Endometrial microvascular endothelial cells (primary cell): ENCODE results near the gene KRT12. TPM values are rescaled to one million over a fixed set of nuclear protein-coding genes. Genes with fewer than 3 reads are reported as not detected.

ENCODE experiments used
- in situ Hi-C: cut with HindIII; loops from 2 replicates; pipeline ENCODE4 v1.10.0; 2017; ENCODE audit warnings: low sequenced_read_pairs, low pct_unique_long_range_greater_than_20kb; ENCODE audit errors: inconsistent ontology term
- total RNA-seq: library from RNA; depleted of rRNA; stranded (reverse); fragments of >200 nt; gene quantifications from one replicate; pipeline ENCODE4 v1.2.3, GENCODE V29; 2015; ENCODE audit errors: inconsistent ontology term

KRT12 gene
- not detected for total RNA-seq

DNA sequence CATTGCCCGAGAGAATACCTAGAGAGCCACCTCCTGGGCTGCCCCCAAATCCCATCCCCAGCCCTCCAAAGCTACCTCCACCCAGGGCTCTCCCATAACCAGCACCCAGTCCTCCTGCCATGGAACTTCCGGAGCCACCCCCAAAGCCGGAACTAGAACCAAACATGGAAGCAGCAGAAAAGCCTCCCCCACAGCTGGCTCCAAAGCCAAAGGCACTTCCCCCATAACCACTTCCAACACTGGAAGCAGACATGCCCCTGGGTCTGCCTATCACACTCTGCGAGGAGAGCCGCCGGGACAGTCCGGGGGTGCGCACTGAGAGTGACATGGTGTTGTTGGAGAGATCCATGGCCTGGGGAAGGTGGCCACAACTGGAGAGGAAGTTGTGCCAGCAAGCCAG lies at the start of gene KRT12:
KRT12 (minus strand) TSS at position 386 of the 400 bp plus-strand sequence; CDS start at position 349, 37 bp downstream.
- in situ Hi-C loops, result no loop called here

DNA sequence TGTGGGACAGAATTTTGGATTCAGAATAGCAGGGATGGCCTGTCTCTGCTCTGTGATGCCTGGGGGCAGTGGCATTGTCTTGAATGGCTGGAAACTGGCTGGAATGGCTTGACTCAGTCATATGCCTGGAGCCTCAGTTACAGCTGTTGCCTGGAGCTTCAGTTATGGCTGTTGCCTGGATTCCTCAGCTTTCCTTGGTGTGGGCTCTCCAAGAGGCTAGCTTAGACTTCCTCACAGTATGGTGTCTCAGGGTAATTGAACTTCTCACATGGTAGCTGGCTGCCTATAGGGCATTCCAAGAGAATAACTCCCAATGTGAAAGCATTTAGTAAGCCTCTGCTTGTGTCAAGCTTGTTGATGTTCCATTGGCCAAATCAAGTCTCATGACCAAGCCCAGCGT lies 49.3 kb upstream of the KRT12 start:
- in situ Hi-C loops, result no loop called here

DNA sequence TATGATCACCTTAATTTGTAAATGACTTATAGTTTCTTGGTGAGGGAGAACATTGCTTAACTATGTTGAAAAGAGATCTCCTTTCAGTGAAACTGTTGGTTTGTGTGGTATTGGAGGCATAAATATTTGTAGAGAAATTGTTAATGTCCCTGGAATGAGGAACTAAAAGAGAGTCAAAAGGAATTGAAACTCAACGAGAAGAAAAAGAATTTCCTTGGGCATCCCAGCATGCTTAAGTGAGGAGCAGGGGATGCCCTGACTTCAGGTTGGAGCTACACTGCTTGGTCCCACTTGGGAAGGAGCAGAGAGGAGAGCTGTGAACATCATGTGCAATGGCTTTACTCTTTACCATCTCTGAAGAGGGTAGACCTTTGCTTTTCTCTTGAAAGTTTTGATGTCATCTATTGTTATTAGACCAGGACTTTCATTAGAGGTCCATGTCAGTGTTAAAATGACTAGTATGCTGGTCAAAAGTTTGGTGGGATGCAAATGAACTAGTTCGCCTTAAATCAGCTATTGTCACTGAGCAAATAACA lies 48.8 kb upstream of the KRT12 start:
- in situ Hi-C loops, result no loop called here

DNA sequence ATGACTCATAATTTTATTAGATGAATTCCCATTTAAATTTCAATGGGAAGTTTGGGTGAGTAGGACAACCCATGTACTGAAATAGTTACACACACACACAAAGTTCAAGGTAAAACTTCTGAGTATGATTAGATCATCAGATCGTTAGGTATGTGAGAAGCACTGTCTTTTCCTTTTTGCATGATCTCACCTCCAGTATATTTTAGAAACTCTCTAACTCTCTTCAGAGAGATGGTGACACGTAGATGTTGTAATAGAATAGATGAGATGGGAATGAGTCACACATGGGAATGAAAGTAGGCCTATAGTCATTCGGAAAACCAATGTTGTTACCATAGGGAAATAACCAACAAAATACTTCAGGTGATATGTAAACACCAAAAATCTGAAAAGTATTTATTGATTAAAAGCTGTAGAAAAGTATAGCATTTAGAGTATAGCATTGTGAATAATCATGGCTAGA lies 48.2 kb upstream of the KRT12 start:
- in situ Hi-C loops, result no loop called here

DNA sequence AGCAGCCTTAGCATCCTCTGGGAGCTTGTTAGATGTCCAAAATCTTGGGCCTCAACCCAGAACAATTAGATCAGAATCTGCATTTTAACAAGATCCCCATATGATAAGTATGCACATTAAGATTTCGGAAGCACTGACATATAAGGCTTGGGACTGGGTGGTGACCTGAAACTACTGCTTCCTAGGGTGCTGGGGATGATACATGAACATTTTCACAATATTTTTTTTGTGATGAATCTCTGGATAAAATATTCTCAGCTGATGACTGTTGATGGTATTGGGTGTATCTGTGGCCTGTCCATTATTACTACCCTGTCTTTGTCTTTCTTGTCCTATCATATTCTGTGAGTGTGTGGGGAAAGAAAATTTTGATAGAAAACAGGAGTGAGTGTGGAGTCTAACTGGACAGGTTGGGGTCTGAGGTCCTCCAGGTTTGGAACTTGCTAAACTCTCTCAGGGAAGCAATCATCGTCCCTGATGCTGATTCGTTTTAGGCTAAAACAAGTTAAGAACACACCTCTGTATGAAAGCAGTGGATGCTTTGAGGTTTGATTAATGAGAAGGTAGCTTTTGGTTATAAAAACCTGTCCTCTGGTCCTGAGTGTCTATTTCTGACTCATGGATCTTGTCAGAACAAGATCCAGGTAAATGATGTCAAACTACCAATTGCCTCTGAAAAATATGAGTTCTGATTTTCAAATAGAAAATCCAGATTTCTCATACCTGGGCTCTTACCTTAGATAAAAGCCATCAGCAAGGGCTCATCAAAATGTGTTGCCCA lies 47.2 kb upstream of the KRT12 start:
- in situ Hi-C loops, result no loop called here

DNA sequence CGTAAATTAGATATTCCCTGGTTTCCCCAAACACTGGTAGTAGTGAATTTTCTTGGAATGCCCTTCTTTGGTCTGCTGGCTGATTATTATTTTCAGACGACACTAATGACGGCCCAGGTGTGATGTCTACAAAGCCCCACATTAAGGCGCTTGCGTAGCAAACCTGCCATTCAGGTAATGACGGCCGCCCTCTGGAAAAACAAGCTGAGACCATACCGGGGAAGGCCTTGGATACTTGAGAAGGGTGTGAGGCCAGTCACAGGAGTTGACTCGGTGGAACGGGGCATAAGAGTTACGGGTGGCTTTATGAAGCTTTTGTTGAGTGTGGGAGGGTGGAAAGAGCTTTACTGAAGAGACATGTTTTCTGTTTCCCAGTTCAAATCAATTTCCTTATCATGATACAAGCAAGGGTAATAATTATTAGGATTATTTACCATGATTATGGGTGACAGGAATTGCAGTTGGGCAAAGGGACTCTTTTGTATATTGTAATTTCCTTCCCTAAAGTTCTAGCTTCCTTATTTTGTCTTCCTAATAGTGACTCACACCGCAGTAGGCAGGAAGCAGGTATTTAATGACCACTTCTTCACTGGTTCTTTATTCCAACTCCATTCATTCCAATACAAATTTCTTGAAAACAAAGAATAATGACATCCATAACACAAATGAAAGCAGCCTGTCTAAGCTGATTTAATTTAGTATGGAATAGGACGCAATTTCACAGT lies 45.6 kb upstream of the KRT12 start:
- in situ Hi-C loops, result no loop called here

DNA sequence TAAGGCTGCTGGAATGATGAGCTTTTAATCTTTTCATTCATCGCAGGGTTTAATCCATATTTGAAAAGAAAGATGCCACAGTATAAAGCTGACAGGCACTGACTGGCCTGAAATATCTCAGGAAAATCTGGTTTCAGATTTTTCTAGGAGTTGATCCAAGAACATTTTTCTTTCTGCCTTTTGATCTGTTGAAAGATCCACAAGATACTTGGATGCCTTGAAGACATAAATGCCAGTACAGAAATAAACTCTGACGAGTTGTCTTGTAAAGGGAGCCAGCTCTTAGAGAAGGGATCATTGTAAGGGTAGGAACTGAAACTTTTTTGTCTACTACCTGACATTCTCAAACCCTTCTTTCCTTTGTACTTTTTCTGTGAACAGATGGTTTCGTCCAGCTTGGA lies 43.4 kb upstream of the KRT12 start:
- in situ Hi-C loops, result no loop called here

DNA sequence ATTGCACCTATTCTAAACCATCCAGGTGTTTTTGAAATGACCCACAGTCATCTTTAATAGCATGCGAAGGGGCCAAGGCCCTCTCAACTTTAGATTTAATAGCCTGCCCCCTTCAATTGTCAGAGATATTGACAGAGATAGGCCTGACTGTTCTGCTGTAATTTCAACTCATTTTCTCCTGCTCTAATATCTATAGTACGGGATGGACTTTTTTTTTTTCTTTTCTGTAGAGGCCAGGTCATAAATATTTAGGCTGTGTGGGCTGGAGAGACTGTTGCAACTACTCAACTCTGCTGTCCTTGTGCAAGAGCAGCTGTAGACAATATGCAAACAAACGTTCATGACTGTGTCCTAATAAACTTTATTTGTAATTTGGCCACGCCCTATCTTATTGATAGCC lies 42.7 kb upstream of the KRT12 start:
- in situ Hi-C loops, result no loop called here

DNA sequence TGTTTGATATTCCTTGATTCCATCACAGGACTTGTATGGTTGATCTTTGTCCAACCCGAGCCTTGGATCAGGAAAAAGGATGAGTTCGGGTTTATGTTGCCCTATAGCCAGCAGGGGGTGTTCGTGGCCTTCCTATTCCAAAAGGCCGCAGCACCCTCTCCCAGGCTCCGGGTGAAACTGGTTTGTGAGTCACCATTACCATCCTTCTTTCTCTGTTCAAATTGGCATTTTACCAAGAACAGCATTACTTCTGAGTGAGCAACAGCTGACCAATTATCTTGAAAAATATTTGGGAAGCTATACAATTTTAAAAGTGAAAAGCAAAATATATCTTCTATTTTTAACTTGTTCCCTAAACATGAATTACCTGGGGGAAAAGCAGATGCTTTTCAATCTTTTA lies 42.3 kb upstream of the KRT12 start:
- in situ Hi-C loops, result no loop called here

DNA sequence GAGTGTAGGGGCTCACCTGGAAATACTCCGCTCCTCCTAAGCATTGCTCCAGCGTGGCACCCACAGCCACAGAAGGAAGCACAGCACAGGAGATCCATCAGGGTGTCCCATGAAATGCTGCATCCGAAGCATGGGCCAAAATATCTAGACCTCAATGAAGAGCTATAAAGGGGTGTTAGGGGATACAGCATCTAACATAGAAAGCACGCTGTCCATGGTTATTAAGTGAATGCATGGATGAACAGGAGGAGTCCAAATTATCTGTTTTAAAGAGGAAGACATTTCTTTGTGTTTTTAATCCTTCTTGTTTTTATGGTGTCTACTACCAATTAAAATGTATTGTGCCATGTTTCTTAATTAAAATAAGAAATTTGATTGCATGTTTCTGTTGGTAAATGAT lies 39.6 kb upstream of the KRT12 start:
- in situ Hi-C loops, result no loop called here

DNA sequence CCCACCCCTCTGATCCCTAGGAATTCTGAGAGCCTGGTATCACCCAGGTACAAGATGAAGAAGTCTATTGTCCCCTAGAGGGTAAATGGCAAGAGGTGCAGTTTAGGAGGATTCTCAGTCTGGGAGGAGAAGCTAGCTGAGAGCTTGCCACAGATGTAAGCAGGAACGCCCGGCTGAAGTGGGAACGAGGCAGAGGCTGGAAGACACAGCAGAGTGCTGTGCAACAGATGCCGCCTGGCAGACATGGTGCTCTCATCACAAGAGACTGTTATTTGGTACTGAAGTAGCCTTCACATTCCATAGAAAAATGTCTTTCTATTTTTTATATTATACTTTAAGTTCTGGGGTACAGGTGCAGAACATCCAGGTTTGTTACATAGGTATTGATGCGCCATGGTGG lies 38.3 kb upstream of the KRT12 start:
- in situ Hi-C loops, result no loop called here

DNA sequence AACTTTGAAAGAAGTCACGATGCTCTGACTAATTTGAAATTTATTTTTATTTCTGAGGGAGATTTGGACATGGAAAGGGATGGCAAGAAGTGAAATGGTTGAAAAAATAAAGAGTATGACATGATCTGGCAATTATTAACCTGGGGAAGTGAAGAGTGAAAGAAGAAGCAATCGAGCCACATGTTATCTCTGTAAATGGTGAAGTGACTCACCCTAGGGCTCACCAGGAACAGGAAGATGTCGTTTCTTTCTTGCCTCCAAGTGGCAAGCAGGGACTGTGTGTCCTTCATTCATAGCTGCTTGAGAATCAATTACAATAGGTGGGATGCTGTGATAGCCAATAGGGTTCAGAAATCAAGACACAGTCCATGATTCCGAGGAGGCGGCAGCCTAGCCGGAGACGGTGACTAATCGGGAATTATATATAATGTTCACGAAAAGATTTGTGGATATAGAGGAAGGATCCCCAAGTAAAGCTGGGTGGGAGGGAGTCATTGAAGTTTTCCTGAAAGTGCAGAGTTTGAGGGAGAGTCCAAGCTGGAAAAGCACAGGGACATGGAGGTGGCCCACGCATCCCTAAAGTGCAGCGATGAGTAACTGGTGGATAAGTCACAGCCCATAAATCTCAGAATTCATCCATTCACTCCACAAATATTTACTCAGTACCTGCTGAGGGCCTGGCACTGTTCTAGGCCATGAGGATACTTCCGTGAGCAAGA lies 36.3 kb upstream of the KRT12 start:
- in situ Hi-C loops, result no loop called here

DNA sequence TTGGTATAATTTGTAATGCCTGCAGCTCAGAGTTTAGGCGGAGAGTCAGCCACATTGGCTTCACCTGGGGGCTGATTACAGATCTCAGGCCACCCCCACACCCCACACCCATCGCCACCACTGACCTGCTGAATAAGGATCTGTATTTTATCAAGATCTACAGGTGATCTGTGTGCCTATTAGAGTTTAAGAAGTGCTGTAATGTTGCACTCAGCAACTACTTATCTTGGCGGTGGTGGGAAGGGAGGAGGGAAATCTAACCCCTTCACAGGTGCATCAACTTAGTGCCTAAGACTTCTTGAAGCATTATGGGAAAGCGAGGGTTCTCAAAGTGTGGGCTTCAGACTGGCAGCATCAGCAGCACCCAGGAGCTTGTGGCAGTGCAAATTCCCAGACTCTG lies 35.5 kb upstream of the KRT12 start:
- in situ Hi-C loops, result no loop called here

DNA sequence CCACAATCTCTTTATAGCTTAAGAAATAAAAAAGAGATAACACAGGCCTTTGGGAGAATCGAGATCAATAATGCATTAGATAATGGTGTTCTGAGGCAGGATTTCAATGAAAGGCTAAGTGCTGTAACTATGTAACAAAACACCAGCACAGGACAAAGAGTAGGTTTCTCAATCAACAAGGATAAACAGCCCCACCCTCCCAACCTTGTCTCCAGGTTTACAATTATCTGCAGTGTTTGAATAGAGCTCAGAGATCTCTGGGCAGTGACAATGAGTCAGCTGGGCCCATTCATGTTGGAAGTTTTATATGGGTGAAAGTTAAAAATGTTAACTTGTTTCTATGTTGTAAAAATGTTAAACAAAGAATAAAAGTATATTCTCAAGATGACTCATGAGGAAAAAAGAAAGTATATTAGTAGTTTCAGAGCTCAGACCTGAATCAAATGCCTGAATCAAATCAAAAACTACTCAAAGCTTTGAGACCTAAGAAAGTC lies 35.0 kb upstream of the KRT12 start:
- in situ Hi-C loops, result no loop called here

DNA sequence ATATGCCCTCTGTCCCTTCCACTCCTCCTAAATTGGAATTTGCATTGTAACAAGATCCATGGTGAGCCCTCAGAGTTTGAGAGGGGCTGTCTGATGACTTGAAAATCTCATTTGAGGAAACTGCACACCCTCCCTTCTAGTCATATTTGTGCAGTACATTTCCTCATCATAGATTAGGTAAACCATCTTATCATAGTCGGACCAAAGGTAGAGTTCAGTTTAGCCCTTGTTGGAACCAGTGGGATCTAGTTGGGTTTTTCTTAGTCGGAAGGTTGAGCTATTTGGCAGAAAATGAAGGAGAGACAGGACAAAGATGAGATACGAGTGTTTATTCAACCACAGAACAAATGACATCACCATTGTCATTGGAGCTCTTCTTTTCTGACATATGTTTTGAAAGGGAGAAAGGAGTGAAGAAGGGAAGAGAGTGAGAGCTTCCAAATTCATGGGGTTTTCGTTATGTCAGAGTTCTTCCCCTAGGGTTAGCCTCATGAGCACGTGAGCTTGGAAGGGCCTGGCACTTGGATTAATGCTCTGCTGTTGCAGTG lies 33.9 kb upstream of the KRT12 start:
- in situ Hi-C loops, result no loop called here

DNA sequence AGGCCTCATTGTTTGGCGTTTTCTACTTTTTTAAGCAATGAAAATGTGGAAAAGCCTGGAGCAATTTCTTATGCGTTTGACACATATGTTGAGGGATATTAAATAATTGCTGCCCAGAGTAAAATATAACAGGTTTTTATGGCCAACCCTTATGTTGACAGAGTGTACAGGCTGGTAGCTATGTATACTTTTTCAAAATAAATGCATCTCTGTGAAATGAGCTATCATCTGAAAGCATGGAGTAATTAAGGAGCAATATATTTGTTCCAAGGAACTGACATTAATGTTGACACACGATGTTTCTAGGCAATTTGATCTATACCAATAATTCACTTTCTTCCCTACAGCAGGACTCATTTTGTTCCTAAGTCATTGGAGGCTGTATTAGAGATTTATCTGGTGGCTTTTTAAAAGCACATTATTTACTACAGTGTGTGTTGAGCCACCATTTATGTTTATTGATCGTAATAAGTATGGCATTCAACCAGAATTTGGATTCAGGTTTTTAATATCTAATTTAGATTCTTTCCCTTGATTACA lies 30.0 kb upstream of the KRT12 start:
- in situ Hi-C loops, result no loop called here

DNA sequence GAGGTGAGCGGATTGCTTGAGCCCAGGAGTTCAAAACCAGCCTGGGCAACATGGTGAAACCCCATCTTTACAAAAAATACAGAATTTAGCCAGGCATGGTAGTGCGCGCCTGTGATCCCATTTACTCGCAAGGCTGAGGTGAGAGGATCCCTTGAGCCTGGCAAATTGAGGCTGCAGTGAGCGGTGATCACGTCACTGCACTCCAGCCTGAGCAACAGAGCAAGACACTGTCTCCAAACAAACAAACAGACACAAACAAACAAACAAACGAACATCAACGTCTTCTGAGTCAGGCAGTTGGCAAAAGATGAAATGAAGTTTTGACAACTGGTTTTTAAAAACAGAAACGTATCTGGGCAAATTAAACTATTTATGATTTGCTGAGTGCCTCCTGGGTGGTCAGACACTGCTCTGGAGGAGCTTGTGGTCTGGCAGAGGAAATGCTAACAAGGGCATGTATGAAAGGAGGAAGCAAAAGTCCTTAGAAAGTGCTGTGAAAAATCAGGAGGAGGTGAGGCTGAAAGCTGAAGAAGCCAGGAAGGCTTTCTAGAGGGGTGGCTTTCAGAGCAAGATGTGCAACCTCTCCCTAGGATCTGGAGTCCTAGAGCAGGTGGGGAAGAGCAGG lies 28.2 kb upstream of the KRT12 start:
- in situ Hi-C loops, result no loop called here

DNA sequence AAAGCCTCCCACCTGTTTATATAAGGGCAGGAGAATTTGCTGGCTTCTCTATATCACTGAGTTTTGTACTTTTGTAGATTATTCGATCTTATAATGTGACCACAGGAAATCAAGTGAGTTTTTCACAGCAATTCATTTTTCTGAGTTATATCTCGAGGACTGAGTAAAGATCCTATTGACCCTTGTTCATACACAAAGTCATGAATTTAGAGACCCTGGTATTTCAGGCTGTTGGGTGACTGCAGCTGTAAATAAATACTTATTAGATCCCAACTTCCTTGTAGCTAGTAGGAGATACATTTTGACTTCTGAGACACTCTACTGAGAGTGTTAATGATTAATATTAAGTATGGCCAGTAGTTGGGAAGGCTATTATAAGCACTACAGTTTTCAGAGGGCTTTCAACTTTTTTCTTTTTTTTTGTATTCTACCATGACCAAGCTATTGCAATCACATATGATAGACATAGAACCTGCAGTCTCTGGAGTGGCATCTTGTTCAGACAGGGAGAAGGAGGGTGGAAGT lies 21.2 kb upstream of the KRT12 start:
- in situ Hi-C loops, result no loop called here
